ENCODE measurements around the gene EFHD1.

Gene EFHD1

GRCh38 chr2:232633413-232634205 lies at the start of gene EFHD1:
Gene EFHD1 (plus strand): TSS chr2:232633604. CDS start chr2:232633705, 101 bp downstream.
- Histone ChIP-seq H3K4me2 (no peak within 1 kb of the TSS), H3K27me3 (ENCODE audit: insufficient read depth, low read depth) (no peaks in the 10 kb centered on the region), H3K36me3 (ENCODE audit: insufficient read depth) (no peaks in the 10 kb centered on the region), H3K79me2 (ENCODE audit: insufficient read depth, low read depth) (no peaks in the 10 kb centered on the region), H3K9ac (no peak within 1 kb of the TSS), H2AFZ (ENCODE audit: low read depth) (no peak within 1 kb of the TSS; the same call in 1 of the 2 replicates), H4K20me1 (ENCODE audit: insufficient read depth) (no peaks in the 10 kb centered on the region), H3K27ac (no peak within 1 kb of the TSS), H3K4me3 (IDR thresholded peaks at IDR 0.05; ENCODE audit: insufficient read depth, low read depth, low read length) (no peak within 1 kb of the TSS), H3K4me1 (ENCODE audit: low read depth, poor library complexity, severe bottlenecking) (no peaks in the 10 kb centered on the region)
- no peak for TF ChIP-seq CTCF (conservative IDR thresholded peaks at IDR 0.05; ENCODE audit: low read depth, low read length)

GRCh38 chr2:232584238-232584637 lies 49.2 kb upstream of the EFHD1 start:
- Histone ChIP-seq H3K4me1 (ENCODE audit: low read depth, poor library complexity, severe bottlenecking) (no peaks in the 10 kb centered on the region), H3K27ac (no peak overlapping the region), H4K20me1 (ENCODE audit: insufficient read depth) (no peaks in the 10 kb centered on the region), H3K9ac (no peak overlapping the region), H3K27me3 (ENCODE audit: insufficient read depth, low read depth) (no peaks in the 10 kb centered on the region), H3K4me3 (IDR thresholded peaks at IDR 0.05; ENCODE audit: insufficient read depth, low read depth, low read length) (no peak overlapping the region), H3K4me2 (no peak overlapping the region), H2AFZ (ENCODE audit: low read depth) (no peak overlapping the region), H3K79me2 (ENCODE audit: insufficient read depth, low read depth) (no peaks in the 10 kb centered on the region), H3K36me3 (ENCODE audit: insufficient read depth) (no peaks in the 10 kb centered on the region)
- TF ChIP-seq CTCF (conservative IDR thresholded peaks at IDR 0.05; ENCODE audit: low read depth, low read length): no peak

GRCh38 chr2:232586943-232587505 lies 46.4 kb upstream of the EFHD1 start:
- Histone ChIP-seq H3K27ac (no peak overlapping the region), H4K20me1 (ENCODE audit: insufficient read depth) (no peaks in the 10 kb centered on the region), H3K36me3 (ENCODE audit: insufficient read depth) (no peaks in the 10 kb centered on the region), H3K4me1 (ENCODE audit: low read depth, poor library complexity, severe bottlenecking) (no peaks in the 10 kb centered on the region), H3K4me2 (no peak overlapping the region), H3K79me2 (ENCODE audit: insufficient read depth, low read depth) (no peaks in the 10 kb centered on the region), H3K9ac (no peak overlapping the region), H2AFZ (ENCODE audit: low read depth) (no peak overlapping the region), H3K27me3 (ENCODE audit: insufficient read depth, low read depth) (no peaks in the 10 kb centered on the region), H3K4me3 (IDR thresholded peaks at IDR 0.05; ENCODE audit: insufficient read depth, low read depth, low read length) (no peak overlapping the region)
- TF ChIP-seq CTCF (conservative IDR thresholded peaks at IDR 0.05; ENCODE audit: low read depth, low read length): no peak

GRCh38 chr2:232587512-232587911 lies 45.9 kb upstream of the EFHD1 start:
- H3K79me2 ChIP-seq (ENCODE audit: insufficient read depth, low read depth): no peaks in the 10 kb centered on the region
- H3K4me3 ChIP-seq (IDR thresholded peaks at IDR 0.05; ENCODE audit: insufficient read depth, low read depth, low read length): no peak overlapping the region
- no peak for TF ChIP-seq CTCF (conservative IDR thresholded peaks at IDR 0.05; ENCODE audit: low read depth, low read length)
- no peaks in the 10 kb centered on the region for H3K36me3 ChIP-seq (ENCODE audit: insufficient read depth)
- H3K27ac ChIP-seq: no peak overlapping the region
- H4K20me1 ChIP-seq (ENCODE audit: insufficient read depth): no peaks in the 10 kb centered on the region
- no peaks in the 10 kb centered on the region for H3K4me1 ChIP-seq (ENCODE audit: low read depth, poor library complexity, severe bottlenecking)
- no peak overlapping the region for H2AFZ ChIP-seq (ENCODE audit: low read depth)
- no peaks in the 10 kb centered on the region for H3K27me3 ChIP-seq (ENCODE audit: insufficient read depth, low read depth)
- H3K9ac ChIP-seq: no peak overlapping the region
- H3K4me2 ChIP-seq: no peak overlapping the region
